ENCODE data around the gene WIPF2.

The WIPF2 gene

GRCh38 chr17:40253565-40253964, 34.5 kb downstream of the WIPF2 start:
- DNase-seq: no peak

- no peak for DNase-seq
Observed at GRCh38 chr17:40259505-40259904, 40.4 kb downstream of the WIPF2 start.

GRCh38 chr17:40260528-40260927, 41.4 kb downstream of the WIPF2 start:
- no peak for DNase-seq

- DNase-seq: no peak
Observed at GRCh38 chr17:40264458-40265185, 45.5 kb downstream of the WIPF2 start.

GRCh38 chr17:40265337-40265736, 46.2 kb downstream of the WIPF2 start:
- no peak for DNase-seq

GRCh38 chr17:40266882-40267281, 47.8 kb downstream of the WIPF2 start:
- DNase-seq: peak; percentile 14 to 19

- DNase-seq: no peak
Observed at GRCh38 chr17:40268141-40268712, 49.1 kb downstream of the WIPF2 start.

GRCh38 chr17:40278414-40278813, 59.3 kb downstream of the WIPF2 start:
- no peak for DNase-seq

- DNase-seq: no peak
Observed at GRCh38 chr17:40279402-40279801, 60.3 kb downstream of the WIPF2 start.

- DNase-seq: no peak
Observed at GRCh38 chr17:40281663-40282062, 62.6 kb downstream of the WIPF2 start.

GRCh38 chr17:40283662-40284061, 64.6 kb downstream of the WIPF2 start:
- DNase-seq: no peak

GRCh38 chr17:40284085-40284713, 65.1 kb downstream of the WIPF2 start:
- no peak for DNase-seq

GRCh38 chr17:40286473-40286872, 67.4 kb downstream of the WIPF2 start:
- DNase-seq: no peak

GRCh38 chr17:40287159-40287493, 68.0 kb downstream of the WIPF2 start:
- DNase-seq: no peak

GRCh38 chr17:40287494-40288369, 68.6 kb downstream of the WIPF2 start, which contains the start of gene CDC6:
Gene CDC6, plus strand, starts transcription at chr17:40287879. Its CDS starts 1,542 bp downstream, at chr17:40289421.
- DNase-seq: peak; percentile 99 to 100

- DNase-seq: peak; percentile 60 to 63
Observed at GRCh38 chr17:40290629-40291280, 71.7 kb downstream of the WIPF2 start.

- no peak for DNase-seq
Observed at GRCh38 chr17:40291281-40291664, 72.2 kb downstream of the WIPF2 start.

GRCh38 chr17:40293363-40293762, 74.3 kb downstream of the WIPF2 start:
- no peak for DNase-seq

GRCh38 chr17:40295488-40296436, 76.7 kb downstream of the WIPF2 start:
- peak; percentile 66 to 81 for DNase-seq

GRCh38 chr17:40297511-40297910, 78.4 kb downstream of the WIPF2 start:
- no peak for DNase-seq

- no peak for DNase-seq
Observed at GRCh38 chr17:40298726-40299125, 79.6 kb downstream of the WIPF2 start.

Data from inflammatory macrophage (primary cell).